Middle frontal gyrus (tissue), 1 donor: ENCODE results near the gene SLCO4A1.

Experiments
- DNase-seq: peaks from one replicate; pipeline ENCODE4 v3.0.0-alpha.2; 2015; ENCODE audit warnings: low spot score; ENCODE audit errors: extremely low spot score

Gene SLCO4A1

GRCh38 chr20:62700261-62700930 lies 58.1 kb downstream of the SLCO4A1 start:
- no peak for DNase-seq

GRCh38 chr20:62701161-62702012 lies 59.1 kb downstream of the SLCO4A1 start:
- DNase-seq: no peak

- no peak for DNase-seq
These were observed 59.7 kb downstream of the SLCO4A1 start for GRCh38 chr20:62702013-62702300.

- no peak for DNase-seq
These were observed 60.9 kb downstream of the SLCO4A1 start for GRCh38 chr20:62702895-62703852.

GRCh38 chr20:62703853-62704228 lies 61.5 kb downstream of the SLCO4A1 start:
- no peak for DNase-seq

- DNase-seq: no peak
These were observed 62.1 kb downstream of the SLCO4A1 start for GRCh38 chr20:62704341-62704948.

GRCh38 chr20:62705627-62706026 lies 63.3 kb downstream of the SLCO4A1 start:
- no peak for DNase-seq

- DNase-seq: no peak
These were observed 64.0 kb downstream of the SLCO4A1 start for GRCh38 chr20:62706344-62706743.

- DNase-seq: no peak
These were observed 64.6 kb downstream of the SLCO4A1 start for GRCh38 chr20:62706857-62707256.

- no peak for DNase-seq
These were observed 65.1 kb downstream of the SLCO4A1 start for GRCh38 chr20:62707276-62707920.

- DNase-seq: no peak
These were observed 65.7 kb downstream of the SLCO4A1 start for GRCh38 chr20:62707921-62708521.

- no peak for DNase-seq
These were observed 66.6 kb downstream of the SLCO4A1 start, which contains the start of gene NTSR1 for GRCh38 chr20:62708591-62709536. NTSR1 (plus strand) TSS chr20:62708836; CDS start chr20:62709208, 372 bp downstream.

GRCh38 chr20:62709537-62709905 lies 67.2 kb downstream of the SLCO4A1 start:
- DNase-seq: no peak

GRCh38 chr20:62710221-62710885 lies 68.0 kb downstream of the SLCO4A1 start:
- no peak for DNase-seq

GRCh38 chr20:62710886-62711702 lies 68.8 kb downstream of the SLCO4A1 start:
- DNase-seq: no peak

GRCh38 chr20:62711703-62712101 lies 69.4 kb downstream of the SLCO4A1 start:
- no peak for DNase-seq

GRCh38 chr20:62712606-62713005 lies 70.3 kb downstream of the SLCO4A1 start:
- no peak for DNase-seq

- no peak for DNase-seq
These were observed 71.7 kb downstream of the SLCO4A1 start for GRCh38 chr20:62714006-62714405.
